UCSD-AML1 (cell line): ENCODE results near the gene DCUN1D3.
A peak's percentile ranks its signal among the peaks of the same experiment; 100 is the strongest.
"Not testable (repeated sequence)": the region's sequence is repeated elsewhere in the genome, so short reads cannot be mapped to it uniquely, and the experiment has no call there.

Experiments
- DNase-seq: peaks from one replicate; lab custom pipeline; 2025; ENCODE audit not compliant: unreplicated experiment; lab: John Stamatoyannopoulos, UW

DCUN1D3 gene, protein sequence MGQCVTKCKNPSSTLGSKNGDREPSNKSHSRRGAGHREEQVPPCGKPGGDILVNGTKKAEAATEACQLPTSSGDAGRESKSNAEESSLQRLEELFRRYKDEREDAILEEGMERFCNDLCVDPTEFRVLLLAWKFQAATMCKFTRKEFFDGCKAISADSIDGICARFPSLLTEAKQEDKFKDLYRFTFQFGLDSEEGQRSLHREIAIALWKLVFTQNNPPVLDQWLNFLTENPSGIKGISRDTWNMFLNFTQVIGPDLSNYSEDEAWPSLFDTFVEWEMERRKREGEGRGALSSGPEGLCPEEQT

DNA sequence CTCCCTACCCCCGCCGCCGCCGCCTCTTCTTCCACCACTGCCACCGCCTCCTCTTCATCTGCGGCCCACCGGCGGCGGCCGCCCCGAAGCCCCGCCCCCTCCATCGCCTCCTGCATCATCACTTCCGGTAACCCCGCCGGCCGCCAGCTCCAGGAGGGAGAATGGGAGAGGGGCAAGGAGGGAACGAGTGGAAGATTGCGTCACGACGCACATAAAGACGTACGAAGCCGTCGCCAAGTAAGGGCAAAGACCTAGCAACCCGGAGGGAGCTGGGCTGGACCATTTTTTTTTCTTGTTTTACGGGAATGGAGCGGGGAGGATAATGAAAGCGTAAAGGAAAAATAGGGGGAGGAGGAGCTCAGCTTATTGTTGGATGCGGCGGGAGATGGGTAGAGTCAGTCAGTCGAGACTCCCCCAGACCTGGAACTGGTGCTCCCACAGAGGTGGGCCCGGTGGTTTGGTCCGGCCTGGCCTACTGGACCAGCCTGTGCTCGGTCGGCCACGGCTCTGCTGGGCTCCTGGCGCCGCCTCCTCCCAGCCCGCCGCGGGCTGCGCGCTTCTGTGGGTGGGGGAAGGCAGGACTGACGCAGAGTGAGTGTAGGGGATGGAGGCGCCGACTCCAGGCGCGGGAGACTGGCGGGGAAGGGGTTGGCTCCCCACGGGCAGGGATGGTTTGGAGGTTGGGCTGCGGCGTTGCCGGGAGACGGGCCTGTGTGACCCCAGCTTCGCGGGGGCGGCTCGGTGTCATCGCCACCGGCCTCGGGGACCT, at the start of gene DCUN1D3, which contains the start of gene LYRM1:
Gene DCUN1D3, minus strand, starts transcription at position 60 of the 769 bp plus-strand sequence. CDS start 37,820 bp downstream, outside the sequence.
Gene LYRM1, plus strand, starts transcription at position 473 of the 769 bp plus-strand sequence. CDS start 14,785 bp downstream, outside the sequence.
- peak; percentile 95 for DNase-seq

DNA sequence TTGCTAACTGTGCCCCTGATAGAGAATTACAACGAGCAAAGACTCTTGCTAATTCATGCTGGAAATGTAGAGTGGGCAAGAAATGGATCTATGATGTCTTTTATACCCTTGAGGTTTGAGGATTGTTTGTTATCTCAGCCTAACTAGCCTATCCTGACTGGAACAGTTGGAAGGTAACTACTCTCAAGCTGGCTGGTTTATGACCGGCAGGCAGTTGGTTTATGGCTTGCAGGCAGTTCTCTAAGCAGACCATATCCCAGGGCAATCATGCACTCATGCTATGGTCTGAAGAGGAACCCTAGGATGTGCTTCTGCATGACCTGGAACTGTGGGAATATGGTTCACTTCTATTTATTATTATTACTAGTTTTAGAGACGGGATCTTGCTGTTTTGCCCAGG, 49.5 kb upstream of the DCUN1D3 start:
- no peak for DNase-seq

DNA sequence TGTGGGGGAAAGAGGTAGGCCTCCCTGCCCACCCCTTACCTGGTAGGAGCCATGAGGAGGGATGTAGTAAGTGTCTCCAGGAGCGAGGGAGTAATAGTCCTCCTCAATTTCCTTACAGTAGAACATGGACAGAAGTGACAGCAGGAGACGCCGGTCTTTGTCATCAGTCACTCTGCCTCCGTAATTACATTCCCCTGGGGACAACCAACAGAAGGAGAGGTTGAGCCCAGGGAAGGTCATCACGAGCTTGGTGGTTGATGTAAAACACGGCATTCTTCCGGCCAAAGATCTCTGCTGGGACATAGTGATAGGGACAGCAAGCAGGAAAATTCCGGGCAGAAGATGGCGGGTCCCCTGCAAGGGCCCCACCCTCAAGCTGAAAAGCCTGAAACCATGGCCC, 48.3 kb upstream of the DCUN1D3 start:
- no peak for DNase-seq

DNA sequence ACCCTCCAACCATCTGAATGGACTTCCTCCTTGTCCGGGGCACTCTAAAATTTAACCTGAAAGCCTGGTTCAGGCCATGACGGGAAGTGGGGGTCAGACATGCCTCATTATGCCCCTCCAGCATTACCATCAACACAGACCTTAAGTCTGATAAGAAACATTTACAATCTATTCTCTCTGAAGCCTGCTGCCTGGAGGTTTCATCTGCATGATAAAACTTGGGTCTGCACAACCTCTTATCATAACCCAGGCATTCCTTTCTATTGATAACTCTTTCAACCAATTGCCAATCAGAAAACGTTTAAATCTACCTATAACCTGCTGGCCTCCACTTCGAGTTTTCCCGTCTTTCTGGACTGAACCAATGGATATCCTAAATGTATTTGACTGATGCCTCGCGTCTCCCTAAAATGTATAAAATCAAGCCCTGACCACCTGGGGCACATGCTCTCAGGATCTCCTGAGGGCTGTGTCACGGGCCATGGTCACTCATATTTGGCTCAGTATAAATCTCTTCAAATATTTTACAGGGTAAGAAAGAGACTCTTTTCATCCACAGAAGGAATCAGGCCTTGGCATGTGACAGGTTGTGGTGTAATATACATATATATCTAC, 46.0 kb upstream of the DCUN1D3 start:
- no peak for DNase-seq

DNA sequence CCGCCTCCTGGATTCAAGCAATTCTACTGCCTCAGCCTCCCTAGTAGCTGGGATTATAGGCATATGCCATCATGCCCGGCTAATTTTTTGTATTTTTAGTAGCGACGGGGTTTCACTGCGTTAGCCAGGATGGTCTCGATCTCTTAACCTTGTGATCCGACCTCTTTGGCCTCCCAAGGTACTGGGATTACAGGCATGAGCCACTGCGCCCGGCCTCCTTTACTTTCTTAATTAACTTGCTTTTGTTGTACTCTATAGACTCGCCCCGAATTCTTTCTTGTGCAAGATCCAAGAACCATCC, 45.4 kb upstream of the DCUN1D3 start:
- not testable (repeated sequence) for DNase-seq

DNA sequence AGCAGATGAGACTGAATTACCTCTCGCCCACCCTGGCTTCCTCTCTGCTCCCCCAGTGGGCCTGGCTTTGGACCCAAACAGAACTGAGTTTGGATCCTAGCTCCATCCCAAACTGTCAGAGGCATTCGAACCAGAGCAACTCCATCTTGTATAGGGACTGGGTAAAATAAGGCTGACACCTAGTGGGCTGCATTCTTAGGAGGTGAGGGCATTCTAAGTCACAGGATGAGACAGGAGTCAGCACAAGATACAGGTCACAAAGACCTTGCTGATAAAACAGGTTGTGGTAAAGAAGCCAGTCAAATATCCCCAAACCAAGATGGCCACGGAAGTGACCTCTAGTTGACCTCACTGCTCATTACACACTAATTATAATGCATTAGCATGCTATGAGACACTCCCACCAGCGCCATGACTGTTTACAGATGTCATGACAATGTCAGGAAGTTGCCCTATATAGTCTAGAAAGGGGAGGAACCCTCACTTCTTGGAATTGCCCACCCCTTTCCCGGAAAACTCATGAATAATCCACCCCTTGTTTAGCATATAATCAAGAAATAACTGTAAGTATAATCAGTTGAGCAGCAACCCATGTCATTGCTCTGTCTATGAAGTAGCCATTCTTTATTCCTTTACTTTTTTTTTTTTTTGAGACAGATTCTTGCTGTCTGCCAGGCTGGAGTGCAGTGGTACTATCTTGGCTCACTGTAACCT, 44.9 kb upstream of the DCUN1D3 start:
- no peak for DNase-seq

DNA sequence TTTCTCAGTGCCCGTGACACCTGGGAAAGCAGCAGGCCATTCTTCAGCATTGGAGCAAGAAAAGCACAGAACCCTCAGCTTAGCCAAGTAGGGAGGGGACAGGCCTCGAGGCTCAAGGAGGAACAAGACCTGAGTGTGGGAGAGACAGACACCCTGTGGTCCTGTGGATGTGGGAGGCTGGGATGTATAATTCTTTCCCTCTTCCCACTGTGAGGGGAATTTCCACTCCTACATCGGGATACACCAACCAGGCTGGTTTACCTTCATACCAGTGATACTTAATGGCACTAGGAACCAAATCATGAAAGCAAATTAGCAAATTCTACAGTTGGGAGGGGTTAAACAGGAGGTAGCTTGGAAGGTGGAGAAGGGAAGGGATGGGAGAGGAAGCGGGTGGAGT, 42.1 kb upstream of the DCUN1D3 start:
- DNase-seq = no peak

DNA sequence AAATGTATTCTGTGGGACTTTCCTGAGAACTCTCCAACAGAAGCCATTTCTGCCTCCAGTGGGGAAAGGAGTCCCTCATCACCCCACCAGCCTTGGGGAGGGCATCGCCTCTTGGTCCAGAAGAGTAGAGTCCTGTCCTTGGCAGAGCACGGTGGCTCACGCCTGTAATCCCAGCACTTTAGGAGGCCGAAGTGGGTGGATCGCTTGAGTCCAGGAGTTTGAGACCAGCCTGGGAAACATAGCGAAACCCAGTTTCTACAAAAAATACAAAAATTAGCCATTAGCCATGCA, 41.4 kb upstream of the DCUN1D3 start:
- peak; percentile 52 for DNase-seq

DNA sequence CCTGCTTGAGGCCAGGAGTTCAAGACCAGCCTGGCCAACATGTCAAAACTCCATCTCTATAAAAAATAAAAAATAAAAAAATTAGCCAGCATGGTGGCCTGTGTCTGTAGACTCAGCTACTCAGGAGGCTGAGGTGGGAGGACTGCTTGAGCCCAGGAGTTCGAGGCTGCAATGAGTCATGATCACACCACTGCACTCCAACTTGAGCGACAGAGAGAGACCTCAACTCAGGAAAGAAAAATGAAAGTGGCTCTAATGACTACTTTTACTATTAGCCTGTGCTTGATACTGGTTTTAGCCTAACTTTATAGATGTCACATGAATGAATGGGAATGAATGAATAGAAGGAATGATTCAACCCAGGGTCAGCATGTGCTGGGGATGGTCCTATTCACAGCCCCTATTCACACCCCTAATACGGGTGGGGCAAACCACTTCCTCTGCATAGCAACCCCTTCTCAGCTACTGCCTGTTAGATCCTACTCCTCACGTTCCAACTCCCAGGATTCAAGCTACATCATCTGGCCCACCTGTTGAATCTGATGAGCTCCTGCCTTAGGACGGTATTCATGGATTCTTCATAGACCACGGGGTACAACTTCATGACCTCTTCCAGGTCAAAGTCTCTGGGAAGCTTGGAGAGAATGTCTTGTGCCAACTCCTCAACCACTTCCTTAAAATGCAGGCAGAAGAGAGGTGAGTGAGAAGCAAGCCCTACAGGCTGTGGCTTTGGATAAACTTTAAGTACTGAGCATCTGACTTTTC, 40.9 kb upstream of the DCUN1D3 start:
- DNase-seq = peak; percentile 52

DNA sequence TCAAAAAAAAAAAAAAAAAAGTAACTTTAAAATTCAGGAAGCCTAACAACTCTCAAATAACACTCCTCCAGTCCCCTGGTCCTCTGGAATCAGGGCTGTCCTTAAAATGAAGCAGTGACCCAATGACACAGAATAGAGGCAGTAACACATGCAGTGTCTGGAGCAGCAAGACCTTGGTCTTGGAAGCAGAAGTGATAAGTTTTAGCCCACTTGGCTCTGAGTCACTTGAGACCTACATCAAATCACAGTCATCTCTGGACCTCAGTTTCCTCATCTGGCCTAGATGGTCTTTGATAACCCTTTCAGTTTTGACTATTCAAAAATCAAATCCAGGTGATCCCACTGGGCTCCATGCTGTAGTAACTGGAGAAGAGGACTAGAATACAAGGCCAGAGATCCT, 39.5 kb upstream of the DCUN1D3 start:
- no peak for DNase-seq

DNA sequence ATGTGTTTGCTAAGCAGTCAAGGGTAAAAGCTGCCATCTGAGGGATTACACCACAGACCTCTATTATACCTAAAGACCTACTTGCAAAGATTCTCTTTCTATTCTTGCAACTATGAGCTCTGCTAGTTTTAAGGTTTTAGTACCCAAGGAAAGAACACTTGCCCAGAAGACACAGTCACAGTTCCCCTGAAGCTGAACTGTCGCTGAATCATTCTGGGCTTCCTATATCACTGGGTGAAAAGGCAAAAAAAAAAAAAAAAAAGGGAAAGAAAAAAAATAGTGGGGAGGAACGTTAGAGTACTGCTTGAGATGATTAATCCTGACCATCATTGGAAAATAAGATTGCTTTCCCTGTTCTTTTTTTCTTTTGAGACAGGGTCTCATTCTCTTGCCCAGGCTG, 38.3 kb upstream of the DCUN1D3 start:
- DNase-seq = no peak

DNA sequence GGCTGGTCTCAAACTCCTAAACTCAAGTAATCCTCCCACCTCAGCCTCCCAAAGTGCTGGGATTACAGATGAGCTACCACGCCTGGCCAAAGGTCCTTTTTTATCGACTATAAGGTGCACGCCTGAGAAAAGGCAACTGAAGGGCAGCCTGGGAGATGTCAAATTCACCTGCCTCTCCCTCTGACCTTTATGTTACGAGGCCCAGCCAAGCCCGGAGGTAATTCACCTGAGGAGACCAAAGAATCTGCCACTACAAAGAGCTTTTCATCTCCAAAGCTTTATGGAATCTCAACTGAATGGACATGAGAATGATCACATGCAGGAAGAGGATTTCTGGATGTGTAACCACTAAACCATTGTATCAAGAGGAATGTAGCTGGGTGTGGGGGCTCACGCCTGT, 37.6 kb upstream of the DCUN1D3 start:
- DNase-seq = no peak

DNA sequence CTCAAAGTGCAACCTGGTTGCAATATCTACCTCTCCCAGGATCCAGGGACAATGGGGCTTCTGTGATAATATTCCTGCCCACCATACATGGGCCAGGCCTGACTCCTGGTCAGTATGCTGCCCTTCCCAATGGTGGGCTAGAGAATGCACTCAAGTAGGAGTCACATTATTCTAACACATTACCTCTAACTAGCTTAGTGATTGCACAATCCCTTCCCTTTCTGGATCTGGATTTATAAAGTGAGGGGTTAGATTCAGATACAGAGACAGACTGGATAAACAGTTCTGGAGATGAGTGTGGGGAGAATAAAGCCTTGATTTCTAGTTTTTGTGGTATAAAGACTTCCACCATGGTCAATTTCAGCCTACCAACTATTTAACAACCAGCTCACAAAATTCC, 33.4 kb upstream of the DCUN1D3 start:
- no peak for DNase-seq

DNA sequence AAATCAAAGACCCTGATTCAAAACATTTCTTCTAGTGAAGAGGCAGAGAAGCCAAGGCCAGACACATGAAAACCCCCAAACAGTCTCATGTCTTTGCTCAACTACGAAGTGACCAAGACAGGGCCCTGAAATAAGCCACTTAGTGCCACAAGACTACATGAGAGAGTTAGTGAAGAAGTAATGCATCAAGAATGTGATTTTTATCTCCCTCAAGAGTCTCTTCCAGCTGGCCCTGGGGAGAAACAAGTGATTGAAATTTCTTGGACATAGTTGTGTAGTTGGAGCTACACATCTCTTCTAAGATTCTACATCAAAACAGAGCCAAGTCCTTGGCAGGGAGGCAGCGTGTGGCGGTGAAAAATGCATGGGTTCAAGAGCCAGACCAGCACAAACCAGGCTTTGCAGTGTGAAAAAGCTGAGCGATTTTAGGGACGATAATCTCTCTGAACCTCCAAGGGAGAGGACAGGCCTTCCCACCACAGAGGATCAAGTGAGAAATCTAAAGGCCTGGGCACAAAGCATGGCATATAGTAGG, 31.0 kb upstream of the DCUN1D3 start:
- DNase-seq = no peak

DNA sequence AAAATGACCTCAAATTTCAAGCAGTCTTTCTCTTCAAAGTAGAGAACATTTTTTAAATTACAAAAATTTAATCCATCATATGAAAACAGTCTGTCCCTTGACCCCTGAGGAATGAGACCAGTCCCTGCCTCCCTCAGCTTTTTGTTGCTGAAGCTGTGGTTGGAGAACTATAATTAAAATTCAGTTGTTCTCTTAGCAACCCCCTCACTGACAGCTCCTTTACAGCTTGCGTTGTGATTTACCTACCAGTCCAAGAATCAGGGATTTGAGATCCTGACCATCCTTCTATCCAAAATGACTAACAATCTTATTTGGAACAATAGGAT, 30.2 kb upstream of the DCUN1D3 start:
- DNase-seq = no peak

DNA sequence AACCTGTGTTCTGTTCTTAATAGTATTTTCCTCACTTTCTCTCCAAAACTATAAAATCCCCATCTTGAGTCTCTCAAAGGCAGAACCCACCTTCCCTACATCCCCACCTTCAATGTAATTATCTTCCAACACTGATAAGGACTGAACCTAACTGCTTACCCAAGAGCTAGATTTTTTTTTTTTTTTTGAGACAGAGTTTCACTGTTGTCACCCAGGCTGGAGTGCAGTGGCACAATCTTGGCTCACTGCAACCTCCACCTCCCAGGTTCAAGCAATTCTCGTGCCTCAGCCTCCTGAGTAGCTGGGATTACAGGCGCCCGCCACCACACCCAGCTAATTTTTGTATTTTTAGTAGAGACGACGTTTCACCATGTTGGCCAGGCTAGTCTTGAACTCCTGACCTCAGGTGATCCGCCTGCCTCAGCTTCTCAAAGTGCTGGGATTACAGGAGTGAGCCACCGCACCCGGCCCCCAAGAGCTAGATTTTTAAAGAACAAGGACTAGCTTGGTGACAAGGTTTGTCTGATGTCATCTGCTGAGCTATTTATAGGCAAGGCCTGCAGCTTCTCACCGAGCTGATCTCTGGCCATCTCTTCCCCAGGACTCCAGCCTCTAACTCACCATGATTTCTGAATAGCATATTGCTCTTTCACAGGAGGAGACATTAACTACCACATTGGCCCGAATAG, 29.7 kb upstream of the DCUN1D3 start:
- DNase-seq = not testable (repeated sequence)

DNA sequence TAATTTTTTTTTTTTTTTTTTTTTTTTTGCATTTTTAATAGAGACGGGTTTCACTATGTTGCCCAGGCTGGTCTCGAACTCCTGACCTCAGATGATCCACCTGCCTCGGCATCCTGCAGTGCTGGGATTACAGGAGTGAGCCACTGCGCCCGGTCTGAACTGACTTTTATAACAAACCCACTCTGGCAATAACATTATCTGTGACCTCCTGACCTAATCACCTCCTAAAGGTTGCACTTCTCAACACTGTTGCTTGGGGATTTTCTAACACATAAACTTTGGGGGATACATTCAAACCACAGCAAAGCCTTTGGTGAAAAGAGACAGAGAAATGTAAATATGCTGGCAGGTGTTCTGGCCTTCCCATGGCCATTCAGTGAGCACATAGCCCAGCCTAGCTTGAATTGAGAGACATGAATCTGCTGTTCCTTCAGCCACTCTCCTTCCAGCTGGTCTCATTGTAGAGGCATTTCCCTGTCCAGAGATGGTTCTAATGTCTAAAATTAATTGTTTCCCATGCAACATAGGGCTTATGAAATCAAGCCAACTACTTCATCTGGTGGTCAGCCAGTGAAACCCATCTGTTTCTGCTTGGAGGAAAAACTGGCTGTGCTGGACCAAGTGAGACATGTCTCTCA, 28.7 kb upstream of the DCUN1D3 start:
- no peak for DNase-seq

DNA sequence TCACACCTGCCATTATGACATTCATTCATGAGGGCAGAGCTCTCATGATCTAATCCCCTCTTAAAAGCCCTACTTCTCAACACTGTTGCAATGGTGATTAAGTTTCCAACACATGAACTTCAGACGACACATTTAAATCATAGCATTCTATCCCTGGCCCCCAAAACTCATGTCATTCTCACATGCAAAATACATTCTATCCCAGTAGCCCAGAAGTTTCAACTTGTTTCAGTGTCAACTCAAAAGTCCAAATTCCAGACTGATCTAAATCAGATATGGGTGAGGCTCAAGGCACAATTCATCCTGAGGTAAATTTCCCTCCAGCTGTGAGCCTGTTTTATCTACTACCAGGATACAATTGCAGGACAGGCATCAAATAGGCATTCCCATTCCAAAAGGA, 25.6 kb upstream of the DCUN1D3 start:
- DNase-seq = no peak

DNA sequence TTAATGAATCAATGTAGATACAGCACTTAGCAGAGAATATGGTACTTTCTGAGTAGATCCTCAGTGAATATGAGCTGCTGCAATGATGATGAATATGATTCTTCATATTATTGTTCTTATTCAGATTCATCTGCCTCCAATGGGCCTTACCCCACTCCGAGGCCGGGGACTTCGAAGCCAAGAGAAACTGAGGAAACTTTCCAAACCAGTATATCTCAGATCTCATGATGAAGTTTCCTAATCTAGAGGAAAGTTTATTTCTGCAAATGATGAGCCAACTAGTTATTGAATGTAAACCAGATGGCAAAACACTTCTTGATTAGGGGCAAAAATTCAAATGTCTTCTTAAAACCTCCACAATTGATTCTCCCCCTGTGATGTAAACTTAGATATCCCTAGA, 23.7 kb upstream of the DCUN1D3 start:
- no peak for DNase-seq

DNA sequence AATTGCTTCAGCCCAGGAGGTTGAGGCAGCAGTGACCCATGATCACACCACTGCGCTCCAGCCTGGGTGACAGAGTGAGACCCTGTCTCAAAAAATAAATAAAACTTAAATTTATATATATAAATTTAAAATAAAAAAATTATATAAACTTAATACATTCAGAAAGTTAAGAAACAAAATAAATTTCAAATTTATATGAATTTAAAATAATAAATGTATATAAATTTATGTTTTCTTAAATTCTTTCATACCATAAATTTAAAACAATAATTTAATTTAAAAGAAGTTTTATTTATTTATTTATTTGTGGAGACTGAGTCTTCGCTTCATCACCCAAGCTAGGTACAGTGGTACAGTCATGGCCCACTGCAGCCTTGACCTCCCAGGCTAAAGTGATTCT, 20.6 kb upstream of the DCUN1D3 start:
- DNase-seq = no peak
